ENCODE results near the gene STAC. TPM values are rescaled to one million over a fixed set of nuclear protein-coding genes. Genes with fewer than 3 reads are reported as not detected.

STAC gene
- total RNA-seq, 3 donors from 2014 or later, result 1.4 to 6.1 (median 5.6) TPM

DNA sequence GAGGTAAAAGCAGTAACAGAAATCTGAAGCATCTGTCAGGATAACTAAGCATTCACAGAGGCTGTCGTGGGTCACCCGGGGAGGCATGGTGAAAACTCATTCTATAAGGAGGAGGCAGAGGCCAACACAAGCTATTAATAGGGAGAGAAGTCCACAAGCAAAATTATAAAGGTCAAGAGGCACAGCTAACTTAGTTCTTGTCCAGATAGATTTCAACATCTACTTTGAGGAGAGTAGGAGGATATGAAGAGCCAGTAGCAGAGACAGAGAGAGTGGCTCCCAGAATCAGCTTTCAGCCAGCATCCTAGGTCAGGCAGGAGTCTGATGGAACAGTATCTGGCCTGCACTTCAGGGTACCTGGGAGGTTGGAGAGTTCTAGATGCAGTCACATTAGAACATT is 95.3 kb downstream of the STAC start:
- no peak overlapping the region for H3K27ac ChIP-seq
- no peak for DNase-seq (ENCODE audit: low spot score in 2 of 2)
- H3K9me3 ChIP-seq, result no peaks in the 10 kb centered on the region
- intact Hi-C loops (cut with DNase I; ENCODE audit: low total_unique reads), result loop anchor here (5.0 kb wide), 1 partner anchor 437 kb away; no protein-coding TSS in a partner anchor
- H3K27me3 ChIP-seq, result no peaks in the 10 kb centered on the region
- no peaks in the 10 kb centered on the region for H3K4me1 ChIP-seq
- no peaks in the 10 kb centered on the region for H3K36me3 ChIP-seq
- no peak for TF ChIP-seq POLR2AphosphoS5 (IDR thresholded peaks at IDR 0.05)
- no peak for TF ChIP-seq POLR2A (IDR thresholded peaks at IDR 0.05)
- TF ChIP-seq, protein P1, sequence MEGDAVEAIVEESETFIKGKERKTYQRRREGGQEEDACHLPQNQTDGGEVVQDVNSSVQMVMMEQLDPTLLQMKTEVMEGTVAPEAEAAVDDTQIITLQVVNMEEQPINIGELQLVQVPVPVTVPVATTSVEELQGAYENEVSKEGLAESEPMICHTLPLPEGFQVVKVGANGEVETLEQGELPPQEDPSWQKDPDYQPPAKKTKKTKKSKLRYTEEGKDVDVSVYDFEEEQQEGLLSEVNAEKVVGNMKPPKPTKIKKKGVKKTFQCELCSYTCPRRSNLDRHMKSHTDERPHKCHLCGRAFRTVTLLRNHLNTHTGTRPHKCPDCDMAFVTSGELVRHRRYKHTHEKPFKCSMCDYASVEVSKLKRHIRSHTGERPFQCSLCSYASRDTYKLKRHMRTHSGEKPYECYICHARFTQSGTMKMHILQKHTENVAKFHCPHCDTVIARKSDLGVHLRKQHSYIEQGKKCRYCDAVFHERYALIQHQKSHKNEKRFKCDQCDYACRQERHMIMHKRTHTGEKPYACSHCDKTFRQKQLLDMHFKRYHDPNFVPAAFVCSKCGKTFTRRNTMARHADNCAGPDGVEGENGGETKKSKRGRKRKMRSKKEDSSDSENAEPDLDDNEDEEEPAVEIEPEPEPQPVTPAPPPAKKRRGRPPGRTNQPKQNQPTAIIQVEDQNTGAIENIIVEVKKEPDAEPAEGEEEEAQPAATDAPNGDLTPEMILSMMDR (IDR thresholded peaks at IDR 0.05), result no peak
- H3K4me3 ChIP-seq, result no peak overlapping the region

DNA sequence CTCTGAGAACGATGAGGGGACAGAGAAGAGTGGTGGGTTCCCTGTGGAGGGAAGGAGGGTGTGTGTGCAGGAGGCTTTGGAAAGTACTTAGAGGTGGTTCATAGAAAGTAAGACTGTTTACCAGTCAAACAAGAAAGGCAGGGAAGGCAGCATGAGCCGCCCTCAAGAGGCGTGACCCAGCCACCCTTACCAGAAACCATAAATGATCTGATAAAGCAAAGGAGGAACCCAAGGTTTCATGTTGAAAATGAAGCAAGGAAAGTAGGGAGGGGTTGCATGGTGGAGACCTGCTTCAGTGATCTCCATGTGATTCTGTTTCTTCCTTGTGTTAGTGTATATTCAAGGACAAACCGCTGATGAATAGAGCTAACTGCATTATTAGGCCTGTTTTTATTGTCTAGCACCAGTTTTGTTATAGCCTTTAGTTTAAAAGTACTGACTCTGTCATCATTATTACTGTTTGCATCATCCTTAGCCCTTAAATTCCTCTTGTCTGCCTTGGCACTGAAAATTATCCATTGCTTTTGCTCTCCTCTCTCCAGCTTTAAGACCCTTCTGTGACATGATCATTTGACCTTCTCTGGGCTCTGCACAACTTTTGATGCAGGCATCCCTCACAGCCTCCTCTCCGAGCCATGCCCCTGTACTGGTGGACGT is 96.1 kb downstream of the STAC start:
- no peak for DNase-seq (ENCODE audit: low spot score in 2 of 2)
- Histone ChIP-seq H3K9me3 (no peaks in the 10 kb centered on the region), H3K36me3 (no peaks in the 10 kb centered on the region), H3K27me3 (no peaks in the 10 kb centered on the region), H3K4me3 (no peak overlapping the region), H3K4me1 (no peaks in the 10 kb centered on the region), H3K27ac (no peak overlapping the region)
- intact Hi-C loops (cut with DNase I; ENCODE audit: low total_unique reads), result loop anchor here (5.0 kb wide), 1 partner anchor 436 kb away; no protein-coding TSS in a partner anchor
- no peak for TF ChIP-seq POLR2AphosphoS5 (IDR thresholded peaks at IDR 0.05)
- TF ChIP-seq POLR2A (IDR thresholded peaks at IDR 0.05), result no peak
- TF ChIP-seq, protein P1 (IDR thresholded peaks at IDR 0.05), result no peak

DNA sequence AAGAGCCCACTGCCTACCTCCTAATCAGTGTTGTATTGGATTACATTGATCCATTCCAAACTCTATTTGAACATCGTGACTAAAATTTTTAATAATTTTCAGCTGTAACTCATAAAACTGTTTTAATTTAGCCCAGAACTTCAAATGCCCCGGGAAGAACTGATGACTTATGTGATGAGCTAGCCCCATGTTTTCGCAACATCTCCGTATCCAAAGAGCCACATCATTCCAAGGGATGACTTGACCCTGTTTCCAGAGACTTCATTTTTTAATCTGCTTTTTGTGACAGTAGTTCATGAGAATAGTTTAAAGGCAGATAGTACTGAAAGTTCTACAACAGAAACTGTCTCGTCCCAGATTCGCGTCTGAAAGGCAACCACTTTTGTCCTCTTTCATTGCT is 97.4 kb downstream of the STAC start:
- Histone ChIP-seq H3K4me3 (no peak overlapping the region), H3K27ac (peak overlapping the region in 1 of 2 donors; percentile 59), H3K27me3 (no peaks in the 10 kb centered on the region), H3K9me3 (no peaks in the 10 kb centered on the region), H3K36me3 (no peaks in the 10 kb centered on the region), H3K4me1 (no peaks in the 10 kb centered on the region)
- TF ChIP-seq, protein P1 (IDR thresholded peaks at IDR 0.05), result no peak
- TF ChIP-seq POLR2AphosphoS5 (IDR thresholded peaks at IDR 0.05), result peak in 1 of 3 donors; percentile 35
- no peak for DNase-seq (ENCODE audit: low spot score in 2 of 2)
- intact Hi-C loops (cut with DNase I; ENCODE audit: low total_unique reads), result loop anchor here (5.0 kb wide), 1 partner anchor 435 kb away; no protein-coding TSS in a partner anchor

DNA sequence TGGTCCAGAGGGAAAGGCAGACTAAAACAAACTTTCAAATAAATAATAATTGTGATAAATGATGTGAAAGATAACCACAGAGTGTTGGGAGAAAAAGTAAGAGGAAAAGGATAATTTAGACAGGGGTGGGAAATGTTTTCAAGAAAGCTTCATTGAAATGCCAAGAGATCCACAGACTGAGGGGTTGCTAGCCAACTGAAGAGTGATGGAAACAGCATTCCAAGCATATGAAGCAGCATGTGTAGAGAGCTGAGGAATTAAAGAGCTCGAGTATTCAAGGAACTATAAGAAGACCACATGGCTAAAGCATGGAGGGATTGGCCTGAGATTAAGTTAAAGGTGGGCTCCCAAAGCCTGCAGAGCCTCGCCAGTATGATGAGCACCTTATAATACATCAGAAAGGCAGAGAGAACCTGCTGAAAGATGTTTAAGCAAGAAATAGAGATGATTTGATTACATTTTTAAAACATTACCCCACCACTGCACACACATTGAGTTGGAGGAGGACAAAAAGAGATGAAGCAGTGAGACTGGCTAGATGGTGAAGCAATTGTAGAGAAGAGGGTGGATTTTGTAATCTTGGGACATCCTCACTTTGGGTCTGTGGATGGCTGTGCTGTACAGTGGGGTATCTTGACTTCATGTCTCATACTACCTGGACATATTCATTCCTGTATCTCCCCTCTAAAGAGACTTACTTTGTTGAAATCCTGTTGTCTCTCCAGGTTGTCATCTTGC is 100.8 kb downstream of the STAC start:
- Histone ChIP-seq H3K4me1 (no peaks in the 10 kb centered on the region), H3K9me3 (no peaks in the 10 kb centered on the region), H3K27ac (no peak overlapping the region), H3K4me3 (no peak overlapping the region), H3K36me3 (no peaks in the 10 kb centered on the region), H3K27me3 (no peaks in the 10 kb centered on the region)
- TF ChIP-seq POLR2AphosphoS5 (IDR thresholded peaks at IDR 0.05), result no peak
- TF ChIP-seq POLR2A (IDR thresholded peaks at IDR 0.05), result no peak
- TF ChIP-seq, protein P1 (IDR thresholded peaks at IDR 0.05), result no peak
- DNase-seq (ENCODE audit: low spot score in 2 of 2), result no peak
- intact Hi-C loops (cut with DNase I; ENCODE audit: low total_unique reads), result no loop called here

DNA sequence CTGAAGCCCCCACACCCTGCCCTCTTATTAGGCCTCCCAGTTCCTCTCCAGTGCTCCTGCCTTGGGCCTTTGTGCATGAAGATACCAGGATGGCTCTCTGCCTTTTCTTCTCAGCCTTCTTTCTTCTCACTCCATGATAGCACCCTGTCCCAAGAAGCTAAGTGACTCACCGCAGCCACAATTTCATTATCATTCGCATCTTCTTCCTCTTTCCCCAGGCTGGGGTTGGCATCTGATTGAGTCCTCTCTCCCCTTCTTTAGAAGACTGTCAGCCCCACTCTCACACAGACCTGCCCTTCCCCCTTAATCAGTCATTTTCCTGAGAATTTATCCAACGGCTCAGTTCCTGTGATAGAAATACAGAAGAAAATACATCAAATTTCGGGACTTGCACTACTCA is 102.0 kb downstream of the STAC start:
- Histone ChIP-seq H3K4me1 (no peaks in the 10 kb centered on the region), H3K27me3 (no peaks in the 10 kb centered on the region), H3K4me3 (no peak overlapping the region), H3K9me3 (no peaks in the 10 kb centered on the region), H3K27ac (no peak overlapping the region), H3K36me3 (no peaks in the 10 kb centered on the region)
- intact Hi-C loops (cut with DNase I; ENCODE audit: low total_unique reads), result no loop called here
- TF ChIP-seq, protein P1 (IDR thresholded peaks at IDR 0.05), result no peak
- TF ChIP-seq POLR2A (IDR thresholded peaks at IDR 0.05) (no peak), POLR2AphosphoS5 (IDR thresholded peaks at IDR 0.05) (no peak)
- DNase-seq (ENCODE audit: low spot score in 2 of 2), result no peak

Data from breast epithelium (tissue), 4 donors.